NCI-H748 (cell line): ENCODE data around the gene BRAF.
"Not testable (repeated sequence)": the region's sequence is repeated elsewhere in the genome, so short reads cannot be mapped to it uniquely, and the experiment has no call there.

Experiments
- DNase-seq: peaks from one replicate; lab custom pipeline; 2025; ENCODE audit not compliant: unreplicated experiment; lab: John Stamatoyannopoulos, UW

The BRAF gene

GRCh38 chr7:140881507-140882228 is 43.1 kb downstream of the BRAF start:
- DNase-seq, result no peak

GRCh38 chr7:140877249-140877524 is 47.5 kb downstream of the BRAF start:
- DNase-seq, result no peak

- no peak for DNase-seq
Observed at GRCh38 chr7:140876519-140877248, 48.0 kb downstream of the BRAF start.

- DNase-seq, result no peak
Observed at GRCh38 chr7:140873434-140873833, 51.3 kb downstream of the BRAF start.

GRCh38 chr7:140870003-140870402 is 54.7 kb downstream of the BRAF start:
- no peak for DNase-seq

- no peak for DNase-seq
Observed at GRCh38 chr7:140869430-140869829, 55.3 kb downstream of the BRAF start.

GRCh38 chr7:140867467-140868462 is 57.0 kb downstream of the BRAF start:
- no peak for DNase-seq

- no peak for DNase-seq
Observed at GRCh38 chr7:140866926-140867325, 57.8 kb downstream of the BRAF start.

- no peak for DNase-seq
Observed at GRCh38 chr7:140864732-140865131, 60.0 kb downstream of the BRAF start.

GRCh38 chr7:140863867-140864266 is 60.9 kb downstream of the BRAF start:
- DNase-seq, result no peak

- no peak for DNase-seq
Observed at GRCh38 chr7:140863184-140863583, 61.5 kb downstream of the BRAF start.

GRCh38 chr7:140857048-140857447 is 67.7 kb downstream of the BRAF start:
- no peak for DNase-seq

- DNase-seq, result no peak
Observed at GRCh38 chr7:140841166-140841715, 83.5 kb downstream of the BRAF start.

GRCh38 chr7:140831724-140832123 is 93.0 kb downstream of the BRAF start:
- DNase-seq, result no peak

- no peak for DNase-seq
Observed at GRCh38 chr7:140829720-140830119, 95.0 kb downstream of the BRAF start.

GRCh38 chr7:140828741-140829140 is 96.0 kb downstream of the BRAF start:
- no peak for DNase-seq

- not testable (repeated sequence) for DNase-seq
Observed at GRCh38 chr7:140817383-140817782, 107.3 kb downstream of the BRAF start.

GRCh38 chr7:140810830-140811556 is 113.7 kb downstream of the BRAF start:
- peak; percentile 69 for DNase-seq

GRCh38 chr7:140810385-140810784 is 114.3 kb downstream of the BRAF start:
- no peak for DNase-seq

GRCh38 chr7:140778975-140779374 is 145.8 kb downstream of the BRAF start:
- DNase-seq, result no peak

GRCh38 chr7:140778568-140778967 is 146.2 kb downstream of the BRAF start:
- DNase-seq, result no peak
